ENCODE results near the gene ENPP7. TPM values are rescaled to one million over a fixed set of nuclear protein-coding genes. Genes with fewer than 3 reads are reported as not detected.

ENPP7 gene
- total RNA-seq, 3 donors from 2014 or later = not detected

DNA sequence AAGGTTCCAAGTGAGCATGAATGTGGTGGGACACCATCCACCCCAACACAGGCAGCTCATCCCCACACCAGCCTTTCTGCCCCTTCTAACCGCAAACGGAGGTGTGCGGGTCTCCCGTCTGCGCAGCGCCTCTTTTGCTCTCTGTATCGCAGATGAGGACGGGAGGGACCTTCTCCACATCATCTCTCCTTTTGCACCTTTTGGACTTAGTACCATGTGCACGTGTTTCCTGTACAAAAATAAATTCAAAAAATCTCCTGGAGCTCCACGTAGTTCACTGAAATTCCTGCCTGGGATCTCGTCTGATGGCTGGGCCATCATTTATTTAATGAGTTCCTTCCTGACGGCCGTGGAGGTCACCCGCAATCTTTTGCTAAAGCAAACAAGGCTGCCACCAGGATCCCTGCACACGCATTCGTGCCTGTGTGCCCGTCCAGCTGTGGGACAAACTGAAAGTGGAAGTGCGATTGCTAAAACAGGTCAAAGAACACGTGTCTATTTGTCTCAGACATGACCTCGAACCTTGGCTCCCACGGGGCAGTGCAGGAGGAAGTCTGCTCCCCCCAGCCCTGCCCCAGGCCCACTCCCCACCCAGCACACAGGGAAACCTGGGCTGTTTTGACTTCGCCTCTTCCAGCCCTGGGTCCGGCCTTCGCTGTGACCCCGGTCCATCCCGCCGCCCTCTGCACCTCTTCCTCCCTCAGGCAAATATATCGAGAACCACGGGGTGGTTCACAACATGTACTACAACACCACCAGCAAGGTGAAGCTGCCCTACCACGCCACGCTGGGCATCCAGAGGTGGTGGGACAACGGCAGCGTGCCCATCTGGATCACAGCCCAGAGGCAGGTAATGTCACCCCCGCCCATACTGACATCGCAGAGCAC lies 2.3 kb downstream of the ENPP7 start:
- Mint-ChIP-seq H3K9me3 (no peaks in the 10 kb centered on the region), H3K27me3 (ENCODE audit: low read depth) (peaks cover 8% of the 10 kb centered on the region), H3K4me1 (ENCODE audit: low read depth) (peaks cover 13% of the 10 kb centered on the region), H3K4me3 (no peak overlapping the region), H3K36me3 (ENCODE audit: insufficient read depth) (no peaks in the 10 kb centered on the region)
- DNase-seq (no peak), ATAC-seq (no peak)

DNA sequence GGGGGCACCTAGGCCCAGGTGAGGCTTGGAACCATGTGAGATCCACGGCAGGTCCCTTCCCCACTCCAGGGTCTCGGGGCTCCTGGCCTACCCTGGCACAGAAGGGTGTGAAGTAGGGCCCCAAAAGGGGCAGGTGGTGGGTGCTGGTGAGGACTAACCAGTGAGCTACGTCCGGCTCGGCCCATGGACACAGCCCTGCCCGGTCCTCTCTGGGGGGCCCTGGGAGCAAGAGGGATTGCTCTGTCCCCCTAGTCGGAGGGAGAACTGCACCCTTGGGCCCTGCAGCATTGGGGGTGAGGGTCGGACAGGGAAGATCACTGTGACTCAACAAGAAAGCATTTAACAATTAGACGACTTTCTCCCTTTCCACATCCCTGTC lies 2.9 kb downstream of the ENPP7 start:
- Mint-ChIP-seq H3K36me3 (ENCODE audit: insufficient read depth) (no peaks in the 10 kb centered on the region), H3K27me3 (ENCODE audit: low read depth) (peaks cover 13% of the 10 kb centered on the region), H3K4me1 (ENCODE audit: low read depth) (peaks cover 7% of the 10 kb centered on the region), H3K9me3 (no peaks in the 10 kb centered on the region), H3K4me3 (no peak overlapping the region)
- no peak for ATAC-seq
- no peak for DNase-seq

DNA sequence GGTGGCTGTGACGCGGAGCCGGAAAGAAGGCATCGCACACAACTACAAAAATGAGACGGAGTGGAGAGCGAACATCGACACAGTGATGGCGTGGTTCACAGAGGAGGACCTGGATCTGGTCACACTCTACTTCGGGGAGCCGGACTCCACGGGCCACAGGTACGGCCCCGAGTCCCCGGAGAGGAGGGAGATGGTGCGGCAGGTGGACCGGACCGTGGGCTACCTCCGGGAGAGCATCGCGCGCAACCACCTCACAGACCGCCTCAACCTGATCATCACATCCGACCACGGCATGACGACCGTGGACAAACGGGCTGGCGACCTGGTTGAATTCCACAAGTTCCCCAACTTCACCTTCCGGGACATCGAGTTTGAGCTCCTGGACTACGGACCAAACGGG lies 4.4 kb downstream of the ENPP7 start:
- no peak for ATAC-seq
- Mint-ChIP-seq H3K9me3 (no peaks in the 10 kb centered on the region), H3K4me1 (ENCODE audit: low read depth) (peaks cover 5% of the 10 kb centered on the region), H3K36me3 (ENCODE audit: insufficient read depth) (no peaks in the 10 kb centered on the region), H3K4me3 (no peak overlapping the region), H3K27me3 (ENCODE audit: low read depth) (peaks cover 27% of the 10 kb centered on the region)
- DNase-seq = no peak

DNA sequence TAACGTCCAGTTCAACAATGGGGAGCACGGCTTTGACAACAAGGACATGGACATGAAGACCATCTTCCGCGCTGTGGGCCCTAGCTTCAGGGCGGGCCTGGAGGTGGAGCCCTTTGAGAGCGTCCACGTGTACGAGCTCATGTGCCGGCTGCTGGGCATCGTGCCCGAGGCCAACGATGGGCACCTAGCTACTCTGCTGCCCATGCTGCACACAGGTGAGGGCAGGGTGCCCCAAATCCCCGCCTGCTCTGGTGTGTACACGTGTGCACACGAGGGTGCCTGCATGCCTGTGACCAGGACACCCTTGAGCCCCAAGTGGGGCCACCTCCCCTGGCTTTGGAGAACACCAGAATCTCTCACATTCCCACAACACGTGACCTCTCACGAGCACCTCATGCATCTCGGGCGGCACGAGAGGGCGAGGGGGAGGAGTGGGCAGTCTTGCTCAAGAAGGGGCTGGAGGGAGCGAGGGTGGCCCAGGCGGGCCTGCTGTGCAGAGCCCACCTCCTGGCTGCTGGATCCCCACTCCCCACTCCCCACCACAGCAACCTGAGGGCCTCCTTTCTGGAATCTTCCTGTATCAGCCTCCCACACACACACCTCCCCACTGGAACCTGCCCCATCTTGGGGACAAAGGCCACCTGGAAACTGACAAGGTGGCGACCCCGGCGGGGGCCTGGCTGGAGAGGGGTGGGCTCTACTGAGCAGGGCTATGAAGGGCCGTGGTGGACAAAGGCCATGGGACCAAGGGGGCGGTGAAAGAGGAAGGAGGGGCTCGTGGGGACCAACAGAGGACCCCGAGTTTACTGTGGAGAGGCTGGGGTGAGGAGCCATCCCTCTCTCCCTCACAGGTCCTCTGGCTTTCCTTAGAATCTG lies 6.5 kb downstream of the ENPP7 start:
- Mint-ChIP-seq H3K4me3 (no peak overlapping the region), H3K4me1 (ENCODE audit: low read depth) (peaks cover 5% of the 10 kb centered on the region), H3K9me3 (no peaks in the 10 kb centered on the region), H3K27me3 (ENCODE audit: low read depth) (peaks cover 32% of the 10 kb centered on the region), H3K36me3 (ENCODE audit: insufficient read depth) (no peaks in the 10 kb centered on the region)
- no peak for ATAC-seq
- DNase-seq = no peak

DNA sequence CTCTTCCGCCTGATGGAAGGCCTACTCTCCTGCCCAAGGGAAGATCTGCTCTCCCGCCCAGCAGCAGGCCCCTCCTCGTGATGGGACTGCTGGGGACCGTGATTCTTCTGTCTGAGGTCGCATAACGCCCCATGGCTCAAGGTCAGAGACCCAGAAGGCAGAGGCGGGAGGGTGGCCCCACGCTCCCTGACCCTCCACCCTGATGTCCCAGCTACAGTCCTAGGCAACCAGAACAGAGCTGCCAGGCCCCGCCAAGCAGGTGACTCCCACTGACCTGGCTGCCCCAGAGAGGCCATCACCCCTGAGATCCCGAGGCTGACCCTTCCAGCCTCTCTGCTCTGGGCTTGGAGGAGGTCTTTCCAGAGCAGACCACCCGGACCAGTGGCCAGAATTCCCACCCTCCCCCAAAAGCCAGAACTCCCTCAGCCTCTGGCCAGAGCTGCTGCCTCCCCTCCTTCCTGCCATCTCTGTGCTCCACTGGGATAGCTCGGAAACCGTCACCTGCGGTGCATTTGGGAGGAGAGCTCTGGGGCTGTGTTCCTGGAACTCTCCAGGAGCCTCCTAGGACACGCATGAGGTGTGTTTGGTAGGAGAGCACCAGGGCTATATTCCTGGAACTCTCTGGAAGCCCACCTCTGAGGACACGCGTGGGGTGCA lies 7.3 kb downstream of the ENPP7 start:
- ATAC-seq (no peak), DNase-seq (no peak)
- Mint-ChIP-seq H3K27me3 (ENCODE audit: low read depth) (peaks cover 32% of the 10 kb centered on the region), H3K9me3 (no peaks in the 10 kb centered on the region), H3K36me3 (ENCODE audit: insufficient read depth) (no peaks in the 10 kb centered on the region), H3K4me1 (ENCODE audit: low read depth) (peaks cover 2% of the 10 kb centered on the region), H3K4me3 (no peak overlapping the region)

DNA sequence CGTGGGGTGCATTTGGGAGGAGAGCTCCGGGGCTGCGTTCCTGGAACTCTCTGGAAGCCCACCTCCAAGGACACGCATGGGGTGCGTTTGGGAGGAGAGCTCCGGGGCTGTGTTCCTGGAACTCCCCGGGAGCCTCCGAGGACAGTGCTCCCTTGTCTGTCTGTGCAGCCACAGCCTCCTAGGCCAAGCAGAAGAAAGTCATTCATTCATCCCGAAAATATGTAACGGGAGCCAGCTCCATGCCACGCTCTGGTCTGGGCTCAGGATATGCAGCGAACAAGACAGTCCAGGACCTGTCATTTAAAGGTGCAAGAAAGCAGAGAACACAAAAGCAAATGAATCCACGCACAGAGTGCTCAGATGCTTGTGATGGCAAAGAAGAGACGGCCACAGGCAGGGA lies 7.9 kb downstream of the ENPP7 start:
- H3K4me1 Mint-ChIP-seq (ENCODE audit: low read depth) = no peaks in the 10 kb centered on the region
- peaks cover 32% of the 10 kb centered on the region for H3K27me3 Mint-ChIP-seq (ENCODE audit: low read depth)
- H3K36me3 Mint-ChIP-seq (ENCODE audit: insufficient read depth) = no peaks in the 10 kb centered on the region
- DNase-seq (no peak), ATAC-seq (no peak)
- H3K4me3 Mint-ChIP-seq = no peak overlapping the region
- no peaks in the 10 kb centered on the region for H3K9me3 Mint-ChIP-seq

DNA sequence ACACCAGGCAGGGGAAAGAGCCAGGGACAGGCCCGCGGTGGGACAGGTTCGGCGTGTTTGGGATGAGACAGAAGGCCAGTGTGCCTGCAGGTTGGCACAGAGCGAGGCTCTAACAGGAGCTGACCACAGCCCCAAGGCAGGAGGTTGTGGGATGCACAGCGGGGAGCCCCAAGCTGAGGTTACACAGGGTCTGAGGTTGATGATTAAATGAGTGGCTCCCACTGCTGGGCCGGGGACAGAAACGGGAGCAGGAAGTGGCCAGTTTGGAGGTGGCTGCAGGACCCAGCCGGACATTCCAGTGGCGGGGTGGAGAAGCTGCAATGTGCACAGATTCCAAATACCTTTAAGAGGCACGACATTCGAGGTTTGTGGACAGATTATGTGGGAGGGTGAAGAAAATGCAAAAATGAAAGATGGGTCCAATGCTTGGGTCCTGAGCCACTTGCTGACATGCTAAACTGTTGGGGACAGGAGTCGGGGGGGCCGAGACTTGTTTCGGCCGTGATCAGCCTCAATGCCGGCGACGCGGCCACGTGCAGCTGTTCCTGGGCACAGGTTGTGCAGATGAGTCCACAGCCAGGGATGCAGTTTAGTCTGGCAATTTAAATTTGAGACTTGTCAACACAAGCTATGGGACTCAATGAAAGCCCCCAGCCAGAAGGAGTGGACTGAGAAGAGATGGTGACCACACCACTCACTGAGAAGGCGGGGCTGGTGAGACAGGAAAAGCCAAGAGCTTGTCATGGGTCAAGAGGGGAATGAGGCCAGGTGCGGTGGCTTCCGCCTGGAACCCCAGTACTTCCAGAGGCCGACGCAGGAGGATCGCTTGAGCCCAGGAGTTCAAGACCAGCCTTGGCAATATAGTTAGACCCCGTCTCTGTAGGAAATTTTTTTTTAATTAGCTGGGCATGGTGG lies 8.7 kb downstream of the ENPP7 start:
- H3K36me3 Mint-ChIP-seq (ENCODE audit: insufficient read depth) = no peaks in the 10 kb centered on the region
- no peaks in the 10 kb centered on the region for H3K9me3 Mint-ChIP-seq
- H3K4me3 Mint-ChIP-seq = no peak overlapping the region
- peaks cover 31% of the 10 kb centered on the region for H3K27me3 Mint-ChIP-seq (ENCODE audit: low read depth)
- no peak for DNase-seq
- H3K4me1 Mint-ChIP-seq (ENCODE audit: low read depth) = no peaks in the 10 kb centered on the region
- ATAC-seq = no peak

DNA sequence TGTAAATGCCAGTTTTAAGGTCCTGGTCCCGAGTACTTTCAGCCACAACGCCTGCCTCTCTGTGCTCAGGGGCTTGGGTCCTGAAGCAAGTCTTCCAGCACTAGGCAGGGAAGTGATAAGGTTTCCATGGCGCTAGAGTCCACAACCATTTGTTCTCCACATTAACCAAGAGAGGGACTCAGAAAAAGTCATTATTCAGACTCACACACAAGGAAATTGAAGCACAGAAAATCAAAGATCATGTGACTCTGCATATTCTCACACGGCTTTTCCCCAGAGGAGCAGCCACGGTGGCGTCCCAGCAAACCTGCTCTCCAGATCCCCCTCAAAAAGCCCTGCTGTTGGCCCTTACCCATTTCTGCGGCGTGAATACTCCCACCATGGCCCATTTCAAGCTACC lies 9.7 kb downstream of the ENPP7 start:
- no peak for ATAC-seq
- Mint-ChIP-seq H3K9me3 (no peaks in the 10 kb centered on the region), H3K36me3 (ENCODE audit: insufficient read depth) (no peaks in the 10 kb centered on the region)

DNA sequence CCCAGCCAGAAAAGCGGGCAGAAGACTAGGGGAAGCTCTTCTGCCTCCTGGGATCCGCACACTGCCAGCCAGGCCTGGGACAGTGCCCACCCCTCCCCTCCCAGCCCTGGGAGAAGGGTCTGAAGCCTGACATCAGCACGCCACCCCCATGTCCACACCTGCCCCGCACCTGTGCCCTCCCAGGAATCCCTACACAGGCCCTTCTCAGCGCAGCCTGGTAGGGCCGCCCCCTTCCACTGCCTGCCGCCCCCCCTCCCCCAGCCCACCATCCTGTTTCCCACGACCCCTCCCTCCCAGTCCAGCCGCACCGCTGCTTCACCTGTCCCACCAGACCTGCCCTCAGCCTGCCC lies 10.6 kb downstream of the ENPP7 start:
- no peak for DNase-seq
- Mint-ChIP-seq H3K36me3 (ENCODE audit: insufficient read depth) (no peaks in the 10 kb centered on the region), H3K27me3 (ENCODE audit: low read depth) (peaks cover 33% of the 10 kb centered on the region), H3K4me3 (no peak overlapping the region), H3K9me3 (no peaks in the 10 kb centered on the region), H3K4me1 (ENCODE audit: low read depth) (peaks cover 11% of the 10 kb centered on the region)
- no peak for ATAC-seq

More for the DNA sequence above, 9.7 kb downstream of the ENPP7 start:
- Mint-ChIP-seq H3K27me3 (ENCODE audit: low read depth) (peaks cover 32% of the 10 kb centered on the region), H3K4me1 (ENCODE audit: low read depth) (peaks cover 4% of the 10 kb centered on the region), H3K4me3 (no peak overlapping the region)
- DNase-seq = no peak

DNA sequence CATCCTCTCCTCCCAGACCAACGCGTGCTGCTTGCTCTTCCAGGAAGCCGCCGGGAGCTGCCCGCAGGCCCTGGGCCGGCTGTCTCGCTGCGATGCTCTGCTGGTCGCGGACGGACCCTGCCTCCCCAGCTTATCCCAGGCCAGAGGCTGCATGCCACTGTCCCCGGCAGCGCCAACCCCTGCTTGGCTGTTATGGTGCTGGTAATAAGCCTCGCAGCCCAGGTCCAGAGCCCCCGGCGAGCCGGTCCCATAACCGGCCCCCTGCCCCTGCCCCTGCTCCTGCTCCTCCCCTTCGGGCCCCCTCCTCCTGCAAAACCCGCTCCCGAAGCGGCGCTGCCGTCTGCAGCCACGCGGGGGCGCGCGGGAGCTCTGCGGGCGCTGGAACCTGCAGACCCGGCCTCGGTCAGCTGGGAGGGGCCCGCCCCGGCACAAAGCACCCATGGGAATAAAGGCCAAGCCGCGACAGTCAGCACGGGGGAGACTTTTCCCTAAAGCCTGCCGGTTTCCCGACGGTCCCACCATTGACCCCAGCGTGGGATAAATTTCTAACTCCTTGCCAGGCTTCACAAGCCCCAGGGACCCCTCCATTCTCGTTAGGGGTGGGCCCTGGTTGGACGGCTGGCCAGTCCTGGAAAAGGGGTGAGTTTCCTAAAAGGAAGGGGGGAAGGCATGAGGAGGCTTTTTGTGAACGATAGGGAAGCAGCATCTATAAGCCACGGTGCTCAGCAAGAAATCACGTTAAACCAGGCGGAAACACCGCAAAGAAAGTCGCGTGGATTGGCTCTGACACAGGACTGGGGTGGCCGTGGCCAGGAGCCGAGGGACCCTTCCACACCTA lies 11.2 kb downstream of the ENPP7 start:
- H3K9me3 Mint-ChIP-seq = no peaks in the 10 kb centered on the region
- no peak overlapping the region for H3K4me3 Mint-ChIP-seq

DNA sequence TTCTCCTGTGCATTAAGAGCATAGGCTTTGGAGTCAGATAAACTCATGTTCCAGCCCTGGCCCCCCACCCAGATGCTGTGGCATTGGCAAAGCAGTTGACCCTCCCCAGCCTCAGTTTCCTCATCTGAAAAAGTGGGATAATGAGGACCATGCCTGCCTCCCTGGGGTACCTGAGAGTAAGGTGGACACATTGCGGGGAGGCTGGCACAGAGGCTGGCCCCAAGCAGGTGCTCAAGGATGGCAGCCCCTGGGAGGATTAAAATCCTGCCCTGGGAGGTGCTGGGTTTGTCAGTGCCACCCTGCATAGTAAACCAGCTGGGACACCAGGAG lies 11.8 kb downstream of the ENPP7 start:
- Mint-ChIP-seq H3K36me3 (ENCODE audit: insufficient read depth) (no peaks in the 10 kb centered on the region), H3K9me3 (no peaks in the 10 kb centered on the region), H3K27me3 (ENCODE audit: low read depth) (peaks cover 42% of the 10 kb centered on the region), H3K4me1 (ENCODE audit: low read depth) (peaks cover 18% of the 10 kb centered on the region), H3K4me3 (no peak overlapping the region)
- DNase-seq (no peak), ATAC-seq (no peak)

More for the DNA sequence above, 11.2 kb downstream of the ENPP7 start:
- Mint-ChIP-seq H3K36me3 (ENCODE audit: insufficient read depth) (no peaks in the 10 kb centered on the region), H3K4me1 (ENCODE audit: low read depth) (peaks cover 15% of the 10 kb centered on the region), H3K27me3 (ENCODE audit: low read depth) (peaks cover 38% of the 10 kb centered on the region)
- ATAC-seq = peak; percentile 55 to 75
- peak; percentile 70 for DNase-seq

DNA sequence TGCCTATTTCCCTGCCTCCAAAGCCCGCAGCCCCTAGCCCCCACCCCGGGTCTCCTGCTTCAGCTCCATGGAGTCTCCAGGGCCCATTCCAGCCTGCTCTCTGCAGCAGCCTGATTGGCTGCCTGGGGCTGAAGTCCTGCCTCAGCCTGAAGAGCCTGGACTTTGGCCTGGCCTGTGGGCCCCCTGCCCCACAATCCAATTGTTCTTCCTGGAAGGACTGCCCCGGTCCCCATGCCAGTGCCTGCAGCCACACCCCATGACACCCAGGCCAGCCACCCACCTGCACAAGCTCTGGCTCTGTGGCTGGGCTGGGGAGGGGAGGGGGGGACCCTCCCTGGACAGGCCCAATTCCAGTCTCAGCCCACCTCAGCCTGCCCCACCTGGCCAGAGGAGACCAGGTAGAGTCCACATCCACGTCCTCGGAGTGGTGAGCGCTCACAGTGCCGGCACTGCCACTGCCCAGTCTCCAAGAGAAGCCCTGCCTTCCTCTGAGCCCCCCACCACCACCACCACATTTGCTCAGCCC lies 12.3 kb downstream of the ENPP7 start:
- ATAC-seq (no peak), DNase-seq (no peak)
- no peak overlapping the region for H3K4me3 Mint-ChIP-seq
- peaks cover 43% of the 10 kb centered on the region for H3K27me3 Mint-ChIP-seq (ENCODE audit: low read depth)
- peaks cover 22% of the 10 kb centered on the region for H3K4me1 Mint-ChIP-seq (ENCODE audit: low read depth)
- H3K9me3 Mint-ChIP-seq = no peaks in the 10 kb centered on the region
- no peaks in the 10 kb centered on the region for H3K36me3 Mint-ChIP-seq (ENCODE audit: insufficient read depth)

DNA sequence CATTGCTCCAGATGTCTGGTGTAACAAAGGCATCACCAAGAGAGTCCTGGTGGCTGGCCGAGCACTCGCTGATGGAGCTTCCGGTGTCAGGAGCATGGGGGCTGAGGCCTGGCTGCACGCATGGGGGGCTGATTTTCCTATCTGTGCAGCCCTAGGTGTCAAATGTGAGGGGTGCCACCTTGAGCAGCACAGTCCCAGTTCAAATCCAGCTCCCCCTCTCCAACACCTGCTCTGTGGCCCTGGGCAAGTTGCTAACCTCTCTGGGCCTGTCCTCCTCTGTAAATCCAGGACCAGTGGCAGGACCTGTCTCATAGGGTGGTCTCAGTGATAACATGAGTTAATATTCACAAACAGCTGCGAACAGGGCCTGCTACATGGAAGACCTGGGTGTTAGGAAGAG lies 12.9 kb downstream of the ENPP7 start:
- Mint-ChIP-seq H3K4me1 (ENCODE audit: low read depth) (peaks cover 22% of the 10 kb centered on the region), H3K9me3 (no peaks in the 10 kb centered on the region), H3K4me3 (no peak overlapping the region), H3K36me3 (ENCODE audit: insufficient read depth) (no peaks in the 10 kb centered on the region), H3K27me3 (ENCODE audit: low read depth) (peaks cover 40% of the 10 kb centered on the region)
- ATAC-seq = no peak
- no peak for DNase-seq
